Panc1 (cell line): ENCODE results near the gene SYTL5. TPM values are rescaled to one million over a fixed set of nuclear protein-coding genes. Genes with fewer than 3 reads are reported as not detected.

Experiments used
- ATAC-seq: fragments of 200-7000 bp; cut with Tn5 transposase; 2 replicates; pipeline ENCODE4 v1.9.1; 2020; ENCODE audit warnings: mild to moderate bottlenecking, moderate library complexity
- Bru-seq: library from RNA; stranded (reverse); fragments of 400-500 nt; gene quantifications from one replicate; lab custom pipeline; 2021; lab: Mats Ljungman, UMichigan
- BruChase-seq, 2 experiments: library from RNA; stranded (reverse); fragments of 400-500 nt; gene quantifications; one replicate each; lab custom pipeline; 2021; lab: Mats Ljungman, UMichigan
- BruUV-seq: library from RNA; stranded (reverse); fragments of 400-500 nt; replicated peaks from 2 replicates; lab custom pipeline; 2021; lab: Mats Ljungman, UMichigan
- CTCF ChIA-PET: fragments of 300-600 bp; sonication (Branson Sonifier 250); formaldehyde crosslinking; loops from one replicate; lab custom pipeline; 2022; ENCODE audit warnings: antibody characterized with exemption; lab: Charles Lee
- POLR2A ChIA-PET: fragments of 300-600 bp; sonication (Branson Sonifier 250); formaldehyde crosslinking; loops from one replicate; lab custom pipeline; 2022; ENCODE audit warnings: antibody characterized with exemption; lab: Charles Lee
- DNase-seq: peaks from one replicate; pipeline ENCODE4 v3.0.0-alpha.2; 2010; ENCODE audit warnings: low read depth, low spot score
- H3K27ac ChIP-seq: 2 replicates; pipeline ENCODE4 v1.5.1; 2011; ENCODE audit warnings: mild to moderate bottlenecking, low read length, inconsistent platforms
- H3K27me3 ChIP-seq: fragments of 200-500 bp; sonication (Bioruptor generic); 2 replicates; pipeline ENCODE4 v1.6.0; 2014; ENCODE audit warnings: low read length, inconsistent platforms; ENCODE audit not compliant: control insufficient read depth, insufficient read depth
- H3K36me3 ChIP-seq: fragments of 200-500 bp; sonication (Bioruptor generic); 2 replicates; pipeline ENCODE4 v1.5.1; 2014; ENCODE audit warnings: inconsistent platforms, mild to moderate bottlenecking, low read length, moderate library complexity; ENCODE audit not compliant: control insufficient read depth, insufficient read depth
- H3K4me1 ChIP-seq: 2 replicates; pipeline ENCODE4 v1.5.1; 2011; ENCODE audit warnings: inconsistent platforms, mild to moderate bottlenecking, low read length, moderate library complexity; ENCODE audit not compliant: control insufficient read depth, insufficient read depth
- H3K4me3 ChIP-seq, 2 experiments: 2 replicates each; pipeline ENCODE4 v1.5.1; 2011 to 2012; ENCODE audit warnings: low read depth in 2 of 2, low read length in 2 of 2, mild to moderate bottlenecking in 2 of 2, inconsistent platforms in 1 of 2, moderate library complexity in 1 of 2
- H3K9me3 ChIP-seq: fragments of 200-500 bp; sonication (Bioruptor generic); 2 replicates; pipeline ENCODE4 v1.5.1; 2014; ENCODE audit warnings: low read depth, mild to moderate bottlenecking, inconsistent platforms, low read length, moderate library complexity; ENCODE audit not compliant: control insufficient read depth, insufficient read depth
- CTCF ChIP-seq: fragments of 450-650 bp; IDR thresholded peaks from 2 replicates; pipeline ENCODE4 v1.5.1; 2017; ENCODE audit warnings: mild to moderate bottlenecking
- POLR2AphosphoS5 ChIP-seq: IDR thresholded peaks from 2 replicates; pipeline ENCODE4 v1.6.1; 2012; ENCODE audit warnings: mild to moderate bottlenecking, low read depth, low read length, moderate library complexity
- REST ChIP-seq, 2 experiments: IDR thresholded peaks; 2 replicates each; pipeline ENCODE4 v1.6.1; 2011 to 2012; ENCODE audit warnings: low read depth in 2 of 2, control low read depth in 1 of 2, low read length in 1 of 2, mild to moderate bottlenecking in 1 of 2, moderate library complexity in 1 of 2; ENCODE audit not compliant: insufficient read depth in 1 of 2
- SIN3A ChIP-seq: IDR thresholded peaks from 2 replicates; pipeline ENCODE4 v1.6.1; 2012; ENCODE audit warnings: low read depth, mild to moderate bottlenecking, low read length, moderate library complexity, borderline replicate concordance; ENCODE audit not compliant: insufficient read depth
- TCF7L2 ChIP-seq: IDR thresholded peaks from 2 replicates; pipeline ENCODE4 v1.6.1; 2011; ENCODE audit warnings: mild to moderate bottlenecking, low read depth, low read length, inconsistent platforms
- in situ Hi-C: cut with HindIII; loops from 2 replicates; pipeline ENCODE4 v1.10.0; 2016; ENCODE audit warnings: low sequenced_read_pairs, low pct_unique_long_range_greater_than_20kb
- intact Hi-C: fragments of 100-400 bp; cut with micrococcal nuclease; formaldehyde crosslinking; loops from one replicate; pipeline ENCODE4 v1.10.0; 2022; ENCODE audit not compliant: unreplicated experiment
- long read RNA-seq: library from polyadenylated mRNA; unstranded; transcript quantifications from one replicate; pipeline ENCODE4 v2.0.0, GENCODE V29; 2021; ENCODE audit not compliant: unreplicated experiment
- polyA plus RNA-seq: library from polyadenylated mRNA; unstranded; fragments of >200 nt; gene quantifications from one replicate; pipeline ENCODE4 v1.2.1, GENCODE V29; 2012; ENCODE audit warnings: missing spikeins; ENCODE audit not compliant: insufficient read length
- total RNA-seq: library from RNA; stranded (reverse); gene quantifications from one replicate; pipeline ENCODE4 v1.2.1, GENCODE V29; 2021; ENCODE audit not compliant: unreplicated experiment

SYTL5 gene
- total RNA-seq, result 0.08 TPM
- polyA plus RNA-seq, result 0.12 TPM
- Bru-seq, nascent RNA, result percentile 14 among the genes with signal in this experiment
- percentile 20 among the genes with signal in this experiment for BruChase-seq, experiment 1, labeled RNA remaining after a 2-hour chase
- percentile 38 among the genes with signal in this experiment for BruChase-seq, experiment 2, labeled RNA remaining after a 6-hour chase
- long read RNA-seq, result 0 reads

- BruUV-seq, result no TSS peak
- TF ChIP-seq REST (IDR thresholded peaks at IDR 0.05; ENCODE audit: insufficient read depth in 1 of 2, low read depth in 2 of 2, low read length in 1 of 2) (no peak), CTCF (no peak), SIN3A (no peak), TCF7L2 (no peak), POLR2AphosphoS5 (no peak)
- ChIA-PET CTCF (no interaction called here), POLR2A (no interaction called here)
- in situ Hi-C loops (no loop called here), intact Hi-C loops (no loop called here)
- Histone ChIP-seq H3K4me3 (no peak within 1 kb of the TSS), H3K27ac (no peak within 1 kb of the TSS), H3K36me3 (no peaks in the 10 kb centered on the region), H3K4me1 (no peaks in the 10 kb centered on the region), H3K9me3 (no peaks in the 10 kb centered on the region), H3K27me3 (no peaks in the 10 kb centered on the region)
- no peak for ATAC-seq
- no peak for DNase-seq
Measured at GRCh38 chrX:38006291-38006690, at the start of gene SYTL5. SYTL5 (plus strand) TSS chrX:38006553; CDS start chrX:38033890, 27,337 bp downstream.

GRCh38 chrX:37958525-37959211, 47.7 kb upstream of the SYTL5 start:
- intact Hi-C loops (no loop called here), in situ Hi-C loops (no loop called here)
- Histone ChIP-seq H3K36me3 (no peaks in the 10 kb centered on the region), H3K27me3 (no peaks in the 10 kb centered on the region), H3K4me3 (no peak overlapping the region), H3K27ac (no peak overlapping the region), H3K4me1 (no peaks in the 10 kb centered on the region), H3K9me3 (no peaks in the 10 kb centered on the region)
- ATAC-seq (no peak), DNase-seq (no peak)
- POLR2A ChIA-PET, result no interaction called here
- CTCF ChIA-PET, result no interaction called here
- TF ChIP-seq POLR2AphosphoS5 (no peak), REST (IDR thresholded peaks at IDR 0.05; ENCODE audit: insufficient read depth in 1 of 2, low read depth in 2 of 2, low read length in 1 of 2) (no peak), TCF7L2 (no peak), CTCF (no peak), SIN3A (no peak)
- no TSS peak for BruUV-seq
